T-cell (primary cell): Measurements from ENCODE around the gene GRIA3. TPM values are rescaled to one million over a fixed set of nuclear protein-coding genes. Genes with fewer than 3 reads are reported as not detected.

Experiments used
- ATAC-seq, 4 experiments: fragments of 200-7000 bp in 3 of 4; fragments of 150-1000 bp in 1 of 4; cut with Tn5 transposase; replicated peaks in 1 of 4; 1 replicate in 3 of 4; 2 replicates in 1 of 4; pipeline ENCODE4 v1.10.0; 2021; ENCODE audit warnings: moderate library complexity in 3 of 4, mild to moderate bottlenecking in 2 of 4, moderate number of reproducible peaks in 1 of 4
- CTCF ChIA-PET, 2 donors: fragments of 300-600 bp; sonication (Branson Sonifier 250); formaldehyde crosslinking; loops; one replicate each; lab custom pipeline; 2022; ENCODE audit warnings: antibody characterized with exemption in 2 of 2; lab: Charles Lee
- POLR2A ChIA-PET, 2 donors: fragments of 300-600 bp; sonication (Branson Sonifier 250); formaldehyde crosslinking; loops; one replicate each; lab custom pipeline; 2022; ENCODE audit warnings: antibody characterized with exemption in 2 of 2; lab: Charles Lee
- DNase-seq, 35 experiments: peaks; one replicate each; pipeline versions ENCODE4 v3.0.0 to v3.0.0-alpha.2; 2013 to 2023
- H3K27ac ChIP-seq: one replicate; pipeline ENCODE4 v1.5.1; 2013; ENCODE audit warnings: low read length
- H3K27me3 ChIP-seq, 2 experiments: replicated peaks in 1 of 2; 1 replicate in 1 of 2; 2 replicates in 1 of 2; pipeline versions ENCODE4 v1.6.1 to v1.7.0; 2013; ENCODE audit warnings: low read length in 1 of 2, mixed read lengths in 1 of 2; ENCODE audit not compliant: control insufficient read depth in 2 of 2, insufficient read depth in 2 of 2; ENCODE audit errors: extremely low read depth in 1 of 2
- H3K36me3 ChIP-seq, 2 donors: 1 replicate in 1 of 2; 2 replicates in 1 of 2; pipeline versions ENCODE4 v1.6.1 to v1.7.0; 2013; ENCODE audit warnings: low read length in 1 of 2; ENCODE audit not compliant: control insufficient read depth in 2 of 2, insufficient read depth in 1 of 2; ENCODE audit errors: extremely low read depth in 1 of 2
- H3K4me1 ChIP-seq, 2 experiments: 1 replicate in 1 of 2; 2 replicates in 1 of 2; pipeline versions ENCODE4 v1.6.1 to v1.7.0; 2013; ENCODE audit warnings: low read length in 2 of 2, mixed read lengths in 1 of 2; ENCODE audit not compliant: insufficient read depth in 2 of 2, control insufficient read depth in 1 of 2; ENCODE audit errors: extremely low read depth in 1 of 2
- H3K4me3 ChIP-seq, 2 donors: 1 replicate in 1 of 2; 2 replicates in 1 of 2; pipeline versions ENCODE4 v1.5.1 to v1.7.0; 2013; ENCODE audit warnings: mild to moderate bottlenecking in 2 of 2, low read length in 1 of 2, moderate library complexity in 1 of 2; ENCODE audit not compliant: control insufficient read depth in 1 of 2; ENCODE audit errors: extremely low read depth in 1 of 2
- H3K9me3 ChIP-seq: 2 replicates; pipeline ENCODE4 v1.7.0; 2013
- H3K27ac Mint-ChIP-seq, 2 donors: one replicate each; pipeline ENCODE4 v1.8.0; 2020 to 2021; ENCODE audit warnings: mild to moderate bottlenecking in 2 of 2, mixed read lengths in 2 of 2
- H3K27me3 Mint-ChIP-seq, 2 donors: one replicate each; pipeline ENCODE4 v1.8.0; 2021 to 2022; ENCODE audit warnings: mixed read lengths in 2 of 2
- H3K36me3 Mint-ChIP-seq: one replicate; pipeline ENCODE4 v1.8.0; 2021; ENCODE audit warnings: mixed read lengths
- H3K4me1 Mint-ChIP-seq, 3 donors: one replicate each; pipeline ENCODE4 v1.8.0; 2020 to 2022; ENCODE audit warnings: mixed read lengths in 3 of 3, mild to moderate bottlenecking in 1 of 3
- H3K4me3 Mint-ChIP-seq, 3 donors: one replicate each; pipeline ENCODE4 v1.8.0; 2020 to 2022; ENCODE audit warnings: mild to moderate bottlenecking in 3 of 3, mixed read lengths in 3 of 3, moderate library complexity in 3 of 3
- H3K9me3 Mint-ChIP-seq, 3 donors: one replicate each; pipeline ENCODE4 v1.8.0; 2020 to 2022; ENCODE audit warnings: mixed read lengths in 3 of 3
- WGBS: methylation state at CpG from one replicate; pipeline ENCODE4 v1.1.5; 2013; ENCODE audit warnings: missing lambda C conversion rate; ENCODE audit not compliant: insufficient coverage; 5-methylcytosine and 5-hydroxymethylcytosine counted together
- total RNA-seq, 35 experiments: library from RNA in 6 of 35; stranded (reverse) in 6 of 35; fragments of 120-200 nt in 1 of 35; gene quantifications; one replicate each; pipeline versions ENCODE4 v1.2.1 to v1.2.4 and lab custom pipeline; 2013 to 2026

The GRIA3 gene
- total RNA-seq, 5 donors from 2014 or later (not counting 1 experiment from before 2014, with no cell fraction given) = 0.82 TPM; not detected in 4

- Histone ChIP-seq H3K27ac (no peak overlapping the region), H3K4me1 (no peaks in the 10 kb centered on the region), H3K27me3 (no peaks in the 10 kb centered on the region), H3K4me3 (no peak overlapping the region), H3K9me3 (no peaks in the 10 kb centered on the region), H3K36me3 (no peaks in the 10 kb centered on the region)
- 100% methylated on average over 1 of the region's 1 CpG for WGBS
- H3K9me3 Mint-ChIP-seq = no peaks in the 10 kb centered on the region
- H3K36me3 Mint-ChIP-seq = no peaks in the 10 kb centered on the region
- H3K4me3 Mint-ChIP-seq = no peak overlapping the region
- H3K27me3 Mint-ChIP-seq = peaks cover 0 to 11% of the 10 kb centered on the region in 2 donors
- DNase-seq = no peak
- ChIA-PET POLR2A (no interaction called here), CTCF (no interaction called here)
- H3K27ac Mint-ChIP-seq = no peak overlapping the region
- H3K4me1 Mint-ChIP-seq = no peaks in the 10 kb centered on the region
- ATAC-seq = no peak
These were observed 270.8 kb downstream of the GRIA3 start for GRCh38 chrX:123454712-123455431.

- Histone ChIP-seq H3K9me3 (no peaks in the 10 kb centered on the region), H3K36me3 (no peaks in the 10 kb centered on the region), H3K27me3 (no peaks in the 10 kb centered on the region), H3K27ac (no peak overlapping the region), H3K4me1 (no peaks in the 10 kb centered on the region), H3K4me3 (no peak overlapping the region)
- H3K4me3 Mint-ChIP-seq = no peak overlapping the region
- ATAC-seq (no peak), DNase-seq (no peak)
- POLR2A ChIA-PET = no interaction called here
- peaks cover 0 to 13% of the 10 kb centered on the region in 2 donors for H3K27me3 Mint-ChIP-seq
- H3K9me3 Mint-ChIP-seq = no peaks in the 10 kb centered on the region
- no peaks in the 10 kb centered on the region for H3K4me1 Mint-ChIP-seq
- no peak overlapping the region for H3K27ac Mint-ChIP-seq
- CTCF ChIA-PET = no interaction called here
- 43% methylated on average over 1 of the region's 1 CpG for WGBS
- no peaks in the 10 kb centered on the region for H3K36me3 Mint-ChIP-seq
These were observed 271.6 kb downstream of the GRIA3 start for GRCh38 chrX:123455693-123456092.

GRCh38 chrX:123464709-123465108 lies 280.6 kb downstream of the GRIA3 start:
- H3K36me3 ChIP-seq = no peaks in the 10 kb centered on the region
- no peaks in the 10 kb centered on the region for H3K36me3 Mint-ChIP-seq
- H3K27me3 Mint-ChIP-seq = peaks cover 0 to 14% of the 10 kb centered on the region in 2 donors
- H3K27ac Mint-ChIP-seq = no peak overlapping the region
- no peaks in the 10 kb centered on the region for H3K4me1 ChIP-seq
- ATAC-seq (no peak), DNase-seq (no peak)
- WGBS = 92% methylated on average over 5 of the region's 10 CpGs
- no peaks in the 10 kb centered on the region for H3K27me3 ChIP-seq
- H3K4me3 ChIP-seq = no peak overlapping the region
- ChIA-PET CTCF (no interaction called here), POLR2A (no interaction called here)
- H3K27ac ChIP-seq = no peak overlapping the region
- no peaks in the 10 kb centered on the region for H3K4me1 Mint-ChIP-seq
- no peak overlapping the region for H3K4me3 Mint-ChIP-seq
- no peaks in the 10 kb centered on the region for H3K9me3 ChIP-seq
- no peaks in the 10 kb centered on the region for H3K9me3 Mint-ChIP-seq

- Histone ChIP-seq H3K4me1 (no peaks in the 10 kb centered on the region), H3K9me3 (no peaks in the 10 kb centered on the region), H3K36me3 (no peaks in the 10 kb centered on the region), H3K27ac (no peak overlapping the region), H3K4me3 (no peak overlapping the region), H3K27me3 (no peaks in the 10 kb centered on the region)
- no peak overlapping the region for H3K4me3 Mint-ChIP-seq
- ChIA-PET POLR2A (no interaction called here), CTCF (no interaction called here)
- ATAC-seq = no peak
- H3K27me3 Mint-ChIP-seq = peaks cover 0 to 12% of the 10 kb centered on the region in 2 donors
- no peak overlapping the region for H3K27ac Mint-ChIP-seq
- no CpG with 5 or more reads among the region's 4 CpGs for WGBS
- no peaks in the 10 kb centered on the region for H3K9me3 Mint-ChIP-seq
- no peaks in the 10 kb centered on the region for H3K36me3 Mint-ChIP-seq
- H3K4me1 Mint-ChIP-seq = no peaks in the 10 kb centered on the region
- DNase-seq = no peak
These were observed 284.4 kb downstream of the GRIA3 start for GRCh38 chrX:123468481-123468880.

- no peaks in the 10 kb centered on the region for H3K9me3 Mint-ChIP-seq
- H3K36me3 Mint-ChIP-seq = no peaks in the 10 kb centered on the region
- ATAC-seq = no peak
- Histone ChIP-seq H3K4me1 (no peaks in the 10 kb centered on the region), H3K9me3 (no peaks in the 10 kb centered on the region), H3K27ac (no peak overlapping the region), H3K4me3 (no peak overlapping the region), H3K27me3 (no peaks in the 10 kb centered on the region), H3K36me3 (no peaks in the 10 kb centered on the region)
- peaks cover 0 to 15% of the 10 kb centered on the region in 2 donors for H3K27me3 Mint-ChIP-seq
- H3K4me1 Mint-ChIP-seq = no peaks in the 10 kb centered on the region
- H3K4me3 Mint-ChIP-seq = no peak overlapping the region
- no peak overlapping the region for H3K27ac Mint-ChIP-seq
- no peak for DNase-seq
- WGBS = no CpG with 5 or more reads among the region's 2 CpGs
- ChIA-PET CTCF (no interaction called here), POLR2A (no interaction called here)
These were observed 291.1 kb downstream of the GRIA3 start for GRCh38 chrX:123475068-123475724.

GRCh38 chrX:123476611-123477219 lies 292.6 kb downstream of the GRIA3 start:
- Mint-ChIP-seq H3K4me3 (no peak overlapping the region), H3K4me1 (no peaks in the 10 kb centered on the region), H3K27me3 (peaks cover 0 to 19% of the 10 kb centered on the region in 2 donors), H3K36me3 (no peaks in the 10 kb centered on the region), H3K9me3 (no peaks in the 10 kb centered on the region), H3K27ac (no peak overlapping the region)
- Histone ChIP-seq H3K27me3 (no peaks in the 10 kb centered on the region), H3K4me3 (no peak overlapping the region), H3K4me1 (no peaks in the 10 kb centered on the region), H3K36me3 (no peaks in the 10 kb centered on the region), H3K27ac (no peak overlapping the region), H3K9me3 (no peaks in the 10 kb centered on the region)
- ChIA-PET CTCF (no interaction called here), POLR2A (no interaction called here)
- WGBS = no CpG with 5 or more reads among the region's 5 CpGs
- DNase-seq (no peak), ATAC-seq (no peak)
